GM12878 (cell line): Measurements from ENCODE around the gene CCDC178.

Experiments used
- ATF7 ChIP-seq: fragments of 450-650 bp; IDR thresholded peaks from 2 replicates; pipeline ENCODE4 v1.6.1; 2016; ENCODE audit warnings: low read depth, mild to moderate bottlenecking
- JUND ChIP-seq: IDR thresholded peaks from 2 replicates; pipeline ENCODE4 v1.6.1; 2012; ENCODE audit warnings: low read depth, mild to moderate bottlenecking, low read length, improper control_type of control experiment, moderate library complexity

DNA sequence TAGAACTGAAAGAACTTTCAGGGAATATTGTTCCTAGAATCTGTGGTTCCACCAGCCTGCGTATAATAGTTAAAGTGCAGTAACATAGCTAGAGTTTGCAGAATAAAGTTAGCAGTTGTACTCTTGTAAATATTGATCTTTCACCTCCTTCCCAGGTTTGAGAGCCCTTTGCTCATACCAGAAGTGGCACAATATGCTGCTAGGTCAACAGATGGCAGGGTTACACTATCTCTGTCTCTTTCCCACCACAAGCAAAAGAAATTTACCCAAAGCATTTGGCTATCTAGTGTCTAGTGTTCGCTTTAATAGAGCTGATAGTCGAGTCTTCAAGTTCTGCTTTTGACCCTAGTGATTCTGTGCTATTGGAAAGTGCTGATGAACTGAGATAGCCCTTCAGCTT is 548.7 kb downstream of the CCDC178 start:
- TF ChIP-seq ATF7 (no peak), JUND (no peak)
